Measurements from ENCODE around the gene PPP1R13B.

DNA sequence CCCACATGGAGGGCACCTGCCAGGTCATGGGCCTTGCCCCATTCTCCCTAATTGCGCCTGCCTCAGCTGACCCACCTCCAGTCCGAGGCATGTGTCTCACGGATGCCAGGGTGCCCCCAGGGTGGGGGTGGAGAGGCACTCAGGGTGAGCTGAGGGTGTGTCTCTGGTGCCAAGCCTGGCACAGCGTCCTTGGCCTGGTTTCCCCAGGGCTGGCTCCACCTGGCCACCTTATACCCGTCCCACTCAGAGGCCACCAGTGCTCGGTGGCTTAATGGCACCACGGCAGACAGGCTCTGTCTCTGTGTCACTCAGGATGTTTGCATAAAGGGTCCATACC is 47.3 kb upstream of the PPP1R13B start:
- TF ChIP-seq YY1 (IDR thresholded peaks at IDR 0.05; ENCODE audit: insufficient read depth, insufficient read length) (no peak), SUZ12 (IDR thresholded peaks at IDR 0.05; ENCODE audit: extremely low read depth, insufficient read depth, insufficient read length) (no peak)
